ENCODE measurements around the gene NMU. TPM values are rescaled to one million over a fixed set of nuclear protein-coding genes. Genes with fewer than 3 reads are reported as not detected.
A peak's percentile ranks its signal among the peaks of the same experiment; 100 is the strongest.

NMU gene
- total and polyA plus RNA-seq, 2 of the 4 experiments (the other 2 are of a cell fraction): not detected

GRCh38 chr4:55546506-55546755 lies 89.7 kb downstream of the NMU start:
- Histone ChIP-seq H4K20me1 (ENCODE audit: insufficient read depth, low read length) (peaks cover 6% of the 10 kb centered on the region; the same call in 1 of the 2 replicates), H3K4me3 (ENCODE audit: insufficient read depth, low read depth, low read length) (peak overlapping the region; percentile 62), H3K79me1 (ENCODE audit: low read depth in 1 of 2, low read length in 2 of 2) (peaks cover 4 to 18% of the 10 kb centered on the region in 2 experiments), H3K18ac (ENCODE audit: low read depth, low read length) (no peak overlapping the region; the same call in 1 of the 2 replicates), H4K8ac (ENCODE audit: low read depth in 2 of 2, low read length in 2 of 2) (peak overlapping the region; percentile 39 to 60; a peak in 3 of 4 replicates), H3K56ac (ENCODE audit: extremely low read depth, insufficient read depth, low read length) (peak overlapping the region; percentile 37), H4K91ac (ENCODE audit: insufficient read depth, low read depth, low read length) (peak overlapping the region; percentile 20; the same call in 1 of the 2 replicates), H3K4ac (ENCODE audit: low read depth, low read length) (peak overlapping the region; percentile 93), H4K5ac (ENCODE audit: low read depth, low read length) (no peak overlapping the region), H2AK5ac (ENCODE audit: low read depth, low read length) (no peak overlapping the region; the same call in 1 of the 2 replicates), H3K4me1 (ENCODE audit: control insufficient read depth, insufficient read depth, low read length) (peaks cover 5% of the 10 kb centered on the region; the same call in 1 of the 2 replicates), H3K23ac (ENCODE audit: low read depth, low read length) (no peak overlapping the region), H3K9me3 (ENCODE audit: control insufficient read depth, insufficient read depth, low read length) (no peaks in the 10 kb centered on the region), H3K9ac (ENCODE audit: low read depth, low read length) (peak overlapping the region; percentile 64), H2BK5ac (ENCODE audit: low read depth, low read length, poor library complexity, severe bottlenecking) (peak overlapping the region; percentile 68), H3K36me3 (ENCODE audit: control insufficient read depth, insufficient read depth, low read length) (no peaks in the 10 kb centered on the region), H2BK20ac (ENCODE audit: low read depth, low read length) (no peak overlapping the region), H2BK120ac (ENCODE audit: low read depth, low read length) (peak overlapping the region; percentile 44), H3K14ac (replicated peaks; ENCODE audit: low read depth, low read length) (no peak overlapping the region), H2AK9ac (replicated peaks; ENCODE audit: low read depth, low read length, poor library complexity) (peak overlapping the region; percentile 85), H2AFZ (replicated peaks; ENCODE audit: low read length, poor library complexity) (peak overlapping the region; percentile 87), H3K27me3 (ENCODE audit: control insufficient read depth, insufficient read depth, low read length) (no peaks in the 10 kb centered on the region), H3K27ac (ENCODE audit: insufficient read depth, low read length) (peak overlapping the region; percentile 75), H2BK15ac (ENCODE audit: low read depth, low read length) (no peak overlapping the region), H3K9me1 (ENCODE audit: insufficient read depth, low read length) (peaks cover 4% of the 10 kb centered on the region), H3K4me2 (ENCODE audit: low read depth, low read length) (no peak overlapping the region)
- intact Hi-C loops (cut with micrococcal nuclease): loop anchor here (1.0 to 10.0 kb wide), 4 partner anchors 52 to 200 kb away; partner anchors contain the start of gene SRD5A3
- ChIA-PET POLR2A (ENCODE audit: unreplicated experiment) (interaction anchor here (0.6 kb wide), 1 partner anchor 320 kb away, joined by 6 read pairs; no protein-coding TSS in a partner anchor), CTCF (interaction anchor here (1.7 kb wide), 1 partner anchor 11 kb away, joined by 6 read pairs; no protein-coding TSS in a partner anchor)
- TF ChIP-seq MAZ (IDR thresholded peaks at IDR 0.05; ENCODE audit: borderline replicate concordance, low read depth, low read length): peak; percentile 46; the same call in 1 of the 2 replicates
- TF ChIP-seq FOS (IDR thresholded peaks at IDR 0.05; ENCODE audit: low read depth, low read length): no peak
- no peak for TF ChIP-seq RAD21 (IDR thresholded peaks at IDR 0.05; ENCODE audit: low read length)
- BruUV-seq (replicated peaks): no TSS peak
- ATAC-seq (ENCODE audit: low read depth) (peak; percentile 74), DNase-seq (no peak)
- dilution Hi-C loops (cut with HindIII; ENCODE audit: low sequenced_read_pairs, unreplicated experiment): no loop called here
- in situ Hi-C loops (cut with MboI; ENCODE audit: low sequenced_read_pairs): loop anchor here (5.0 to 25.0 kb wide), 2 partner anchors 99 to 1259 kb away; no protein-coding TSS in a partner anchor
- WGBS, 2 experiments (ENCODE audit: extremely low coverage in 2 of 2, insufficient read length in 1 of 2): 0% methylated on average over 2 of the region's 16 CpGs; no CpG with 5 or more reads in 1 of the 2 experiments
